NCI-H1105 (cell line): Measurements from ENCODE around the gene TBC1D3E.
"Not testable (repeated sequence)": the region's sequence is repeated elsewhere in the genome, so short reads cannot be mapped to it uniquely, and the experiment has no call there.

ENCODE experiments used
- DNase-seq: peaks from one replicate; lab custom pipeline; 2025; lab: John Stamatoyannopoulos, UW

The TBC1D3E gene

GRCh38 chr17:38127651-38128050 lies at the start of gene TBC1D3E:
TBC1D3E (plus strand) TSS chr17:38127951; CDS start chr17:38129496, 1,545 bp downstream.
- DNase-seq, result not testable (repeated sequence)

GRCh38 chr17:38087344-38087743 lies 40.4 kb upstream of the TBC1D3E start:
- not testable (repeated sequence) for DNase-seq

- DNase-seq, result not testable (repeated sequence)
Observed at GRCh38 chr17:38088120-38088519, 39.6 kb upstream of the TBC1D3E start.

DNA sequence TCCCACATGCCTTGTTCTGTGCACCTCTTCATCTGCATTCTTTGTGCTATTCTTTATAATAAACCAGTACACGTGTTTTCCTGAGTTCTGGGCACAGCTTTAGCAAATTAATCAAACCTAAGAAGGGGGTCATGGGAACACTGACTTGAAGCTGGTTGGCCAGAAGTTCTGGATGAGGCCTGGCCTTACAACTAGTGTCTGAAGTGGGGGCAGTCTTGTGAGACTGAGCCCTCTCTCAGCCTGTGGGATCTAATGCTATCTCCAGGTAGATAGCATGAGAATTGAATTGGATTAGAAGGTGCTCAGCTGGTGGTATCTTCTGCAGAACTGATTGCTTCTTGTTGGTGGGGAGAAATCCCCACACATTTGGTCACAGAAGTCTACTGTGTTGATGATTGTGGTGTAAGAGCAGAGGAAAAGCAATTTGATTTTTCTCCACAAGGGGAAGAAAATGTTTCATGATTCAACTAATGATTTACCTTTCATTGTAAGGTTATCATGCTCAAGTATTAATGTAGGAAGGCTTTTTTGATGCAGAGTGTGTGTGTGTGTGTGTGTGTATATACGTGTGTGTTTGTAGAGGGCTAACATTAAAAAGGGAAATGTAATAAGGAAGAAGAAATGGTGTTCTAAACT lies 33.6 kb upstream of the TBC1D3E start:
- DNase-seq, result not testable (repeated sequence)

GRCh38 chr17:38099262-38099661 lies 28.5 kb upstream of the TBC1D3E start:
- DNase-seq, result not testable (repeated sequence)

- not testable (repeated sequence) for DNase-seq
Observed at GRCh38 chr17:38119829-38120228, 7.9 kb upstream of the TBC1D3E start.

GRCh38 chr17:38134860-38135259 lies 7.1 kb downstream of the TBC1D3E start:
- not testable (repeated sequence) for DNase-seq
